Testis (tissue), 3 donors: Measurements from ENCODE around the gene MYO1B. TPM values are rescaled to one million over a fixed set of nuclear protein-coding genes. Genes with fewer than 3 reads are reported as not detected.

Experiments used
- DNase-seq: peaks from one replicate; pipeline ENCODE4 v3.0.0-alpha.2; 2019
- H3K27ac ChIP-seq, 2 donors: fragments of 200-600 bp; sonication (generic); one replicate each; pipeline ENCODE4 v1.5.1; 2019
- H3K27me3 ChIP-seq: fragments of 200-600 bp; sonication (generic); one replicate; pipeline ENCODE4 v1.5.1; 2019
- H3K36me3 ChIP-seq: fragments of 200-600 bp; sonication (generic); one replicate; pipeline ENCODE4 v1.5.1; 2017; ENCODE audit warnings: low read depth; ENCODE audit errors: missing control alignments
- H3K4me1 ChIP-seq: fragments of 200-600 bp; sonication (generic); one replicate; pipeline ENCODE4 v1.5.1; 2019
- H3K4me3 ChIP-seq, 2 donors: fragments of 200-600 bp; sonication (generic); one replicate each; pipeline ENCODE4 v1.5.1; 2017 to 2019
- H3K9me3 ChIP-seq: fragments of 200-600 bp; sonication (generic); one replicate; pipeline ENCODE4 v1.5.1; 2017
- POLR2A ChIP-seq: fragments of 450-650 bp; IDR thresholded peaks from one replicate; pipeline ENCODE4 v1.6.1; 2017; ENCODE audit warnings: antibody characterized with exemption, mild to moderate bottlenecking, moderate library complexity
- WGBS, 2 donors: methylation state at CpG; one replicate each; pipeline ENCODE4 v1.1.5; 2018; 5-methylcytosine and 5-hydroxymethylcytosine counted together
- intact Hi-C: fragments of 100-400 bp; cut with DNase I; formaldehyde crosslinking; loops from one replicate; pipeline ENCODE4 v1.15.1; 2023; ENCODE audit warnings: low total_unique reads
- polyA plus RNA-seq: library from polyadenylated mRNA; stranded (reverse); fragments of 350-450 nt; fragmentation: Illumina TruSeq; extraction: RNeasy Lipid Tissue Mini Kit (QIAGEN cat#74804); gene quantifications from one replicate; pipeline ENCODE4 v1.2.3, GENCODE V29; 2014; ENCODE audit warnings: low read depth, low replicate concordance; ENCODE audit not compliant: insufficient read depth
- total RNA-seq, 2 donors: library from RNA; depleted of rRNA; stranded (reverse); fragments of >200 nt; gene quantifications; one replicate each; pipeline ENCODE4 v1.2.3, GENCODE V29; 2016
- TF ChIP-seq, protein P1 (sequence below), 3 experiments: fragments of 450-650 bp in 2 of 3; fragments of 200-600 bp in 1 of 3; sonication (generic) in 1 of 3; IDR thresholded peaks; one replicate each; pipeline ENCODE4 v1.5.1; 2016 to 2019; ENCODE audit warnings: antibody characterized with exemption in 3 of 3, mild to moderate bottlenecking in 2 of 3, moderate library complexity in 1 of 3

Gene MYO1B
- total and polyA plus RNA-seq, 3 donors from 2014 or later: 14.5 to 30.8 (median 26.8) TPM

DNA sequence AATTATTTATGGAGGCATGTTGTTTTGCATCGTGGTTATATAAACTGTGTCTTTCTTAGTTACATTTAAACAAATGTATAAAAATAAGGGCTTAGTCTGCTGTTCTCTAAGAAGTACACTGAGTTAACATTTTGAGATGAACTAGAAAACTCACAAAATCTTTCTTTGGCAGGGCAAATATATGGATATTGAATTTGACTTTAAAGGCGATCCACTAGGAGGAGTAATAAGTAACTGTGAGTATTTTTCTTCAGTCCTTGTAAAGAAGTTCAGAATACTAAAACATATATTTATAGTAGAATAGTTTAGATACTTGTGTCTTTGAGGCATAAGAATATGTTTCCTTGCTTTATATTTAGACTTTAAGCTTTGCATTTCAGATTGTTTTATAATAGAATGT lies 104.8 kb downstream of the MYO1B start:
- intact Hi-C loops: no loop called here
- no peaks in the 10 kb centered on the region for H3K4me1 ChIP-seq
- H3K27ac ChIP-seq: no peak overlapping the region
- H3K36me3 ChIP-seq: no peaks in the 10 kb centered on the region
- no peak overlapping the region for H3K4me3 ChIP-seq
- DNase-seq: no peak
- no peak for TF ChIP-seq POLR2A
- TF ChIP-seq, protein P1, sequence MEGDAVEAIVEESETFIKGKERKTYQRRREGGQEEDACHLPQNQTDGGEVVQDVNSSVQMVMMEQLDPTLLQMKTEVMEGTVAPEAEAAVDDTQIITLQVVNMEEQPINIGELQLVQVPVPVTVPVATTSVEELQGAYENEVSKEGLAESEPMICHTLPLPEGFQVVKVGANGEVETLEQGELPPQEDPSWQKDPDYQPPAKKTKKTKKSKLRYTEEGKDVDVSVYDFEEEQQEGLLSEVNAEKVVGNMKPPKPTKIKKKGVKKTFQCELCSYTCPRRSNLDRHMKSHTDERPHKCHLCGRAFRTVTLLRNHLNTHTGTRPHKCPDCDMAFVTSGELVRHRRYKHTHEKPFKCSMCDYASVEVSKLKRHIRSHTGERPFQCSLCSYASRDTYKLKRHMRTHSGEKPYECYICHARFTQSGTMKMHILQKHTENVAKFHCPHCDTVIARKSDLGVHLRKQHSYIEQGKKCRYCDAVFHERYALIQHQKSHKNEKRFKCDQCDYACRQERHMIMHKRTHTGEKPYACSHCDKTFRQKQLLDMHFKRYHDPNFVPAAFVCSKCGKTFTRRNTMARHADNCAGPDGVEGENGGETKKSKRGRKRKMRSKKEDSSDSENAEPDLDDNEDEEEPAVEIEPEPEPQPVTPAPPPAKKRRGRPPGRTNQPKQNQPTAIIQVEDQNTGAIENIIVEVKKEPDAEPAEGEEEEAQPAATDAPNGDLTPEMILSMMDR (IDR thresholded peaks at IDR 0.05): no peak
- H3K9me3 ChIP-seq: no peaks in the 10 kb centered on the region
- WGBS, 2 donors: 61 to 68% methylated on average over 2 of the region's 2 CpGs
- H3K27me3 ChIP-seq: no peaks in the 10 kb centered on the region

DNA sequence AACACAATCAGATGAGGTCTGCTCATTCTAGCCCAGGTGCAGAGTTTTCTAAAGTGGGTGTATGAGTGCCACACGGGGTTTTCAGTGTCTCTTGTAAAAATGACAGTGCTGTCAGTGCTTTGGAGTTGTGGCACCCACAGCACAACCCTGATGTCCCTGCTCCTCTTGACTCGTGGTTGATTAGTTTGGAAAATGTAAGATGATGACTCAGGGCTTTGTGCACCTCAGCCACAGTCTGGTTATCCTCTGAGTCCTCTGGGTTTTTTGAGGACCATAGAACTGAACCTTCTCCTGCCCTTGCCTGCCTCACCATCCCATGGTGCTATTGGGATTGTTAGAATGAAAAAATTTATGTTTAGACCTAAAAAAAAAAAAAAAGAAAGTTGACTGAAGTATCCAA lies 105.6 kb downstream of the MYO1B start:
- Histone ChIP-seq H3K4me1 (no peaks in the 10 kb centered on the region), H3K9me3 (no peaks in the 10 kb centered on the region), H3K27ac (no peak overlapping the region), H3K27me3 (no peaks in the 10 kb centered on the region), H3K36me3 (no peaks in the 10 kb centered on the region), H3K4me3 (no peak overlapping the region)
- TF ChIP-seq, protein P1 (IDR thresholded peaks at IDR 0.05): no peak
- intact Hi-C loops: no loop called here
- WGBS, 2 donors: 70 to 72% methylated on average over 2 of the region's 2 CpGs
- DNase-seq: no peak

DNA sequence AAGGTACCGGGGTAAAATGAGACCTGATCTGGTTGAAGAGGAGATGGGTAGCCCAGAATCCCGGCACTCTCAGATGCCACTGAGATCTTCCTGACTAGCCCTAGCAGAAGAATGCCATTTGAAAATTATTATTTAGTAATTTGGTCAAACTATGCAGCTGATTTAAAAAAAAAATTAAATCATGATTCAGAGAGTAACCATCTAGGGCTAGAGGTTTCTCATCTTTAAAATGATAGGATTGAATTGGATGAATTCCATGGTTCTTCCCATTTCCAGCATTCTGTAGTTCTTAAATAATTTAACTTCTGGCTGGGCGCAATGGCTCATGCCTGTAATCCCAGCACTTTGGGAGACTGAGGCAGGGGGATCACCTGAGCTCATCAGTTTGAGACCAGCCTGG lies 106.1 kb downstream of the MYO1B start:
- TF ChIP-seq, protein P1 (IDR thresholded peaks at IDR 0.05): no peak
- TF ChIP-seq POLR2A: no peak

DNA sequence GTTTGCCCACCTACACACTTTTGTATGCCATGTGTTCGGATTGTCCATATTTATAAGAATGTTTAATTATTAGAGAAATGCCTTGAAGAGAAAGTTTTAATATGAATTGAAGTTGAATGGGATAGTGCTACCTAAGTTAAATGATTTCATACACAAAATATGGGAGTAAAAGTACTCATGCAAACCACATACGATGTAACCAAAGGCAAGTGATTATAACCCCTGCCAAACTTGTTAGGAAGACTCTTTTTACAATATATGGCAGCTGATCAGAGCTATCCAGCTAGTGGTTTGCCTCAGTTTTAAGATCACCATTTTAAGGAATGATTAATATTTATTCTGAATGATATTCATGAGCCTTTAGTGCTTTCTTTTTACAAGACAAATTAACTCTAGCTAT lies 106.7 kb downstream of the MYO1B start:
- Histone ChIP-seq H3K36me3 (no peaks in the 10 kb centered on the region), H3K27me3 (no peaks in the 10 kb centered on the region), H3K4me3 (no peak overlapping the region), H3K4me1 (no peaks in the 10 kb centered on the region), H3K9me3 (no peaks in the 10 kb centered on the region), H3K27ac (no peak overlapping the region)
- intact Hi-C loops: no loop called here
- TF ChIP-seq POLR2A: no peak
- TF ChIP-seq, protein P1 (IDR thresholded peaks at IDR 0.05): no peak
- DNase-seq: no peak
- WGBS, 2 donors: 87 to 93% methylated on average over 2 of the region's 2 CpGs

More for the DNA sequence above, 106.1 kb downstream of the MYO1B start:
- Histone ChIP-seq H3K9me3 (no peaks in the 10 kb centered on the region), H3K27me3 (no peaks in the 10 kb centered on the region), H3K4me1 (no peaks in the 10 kb centered on the region), H3K27ac (no peak overlapping the region), H3K4me3 (no peak overlapping the region), H3K36me3 (no peaks in the 10 kb centered on the region)
- no peak for DNase-seq
- intact Hi-C loops: no loop called here
- 93 to 95% methylated on average over 3 of the region's 3 CpGs for WGBS, 2 donors

DNA sequence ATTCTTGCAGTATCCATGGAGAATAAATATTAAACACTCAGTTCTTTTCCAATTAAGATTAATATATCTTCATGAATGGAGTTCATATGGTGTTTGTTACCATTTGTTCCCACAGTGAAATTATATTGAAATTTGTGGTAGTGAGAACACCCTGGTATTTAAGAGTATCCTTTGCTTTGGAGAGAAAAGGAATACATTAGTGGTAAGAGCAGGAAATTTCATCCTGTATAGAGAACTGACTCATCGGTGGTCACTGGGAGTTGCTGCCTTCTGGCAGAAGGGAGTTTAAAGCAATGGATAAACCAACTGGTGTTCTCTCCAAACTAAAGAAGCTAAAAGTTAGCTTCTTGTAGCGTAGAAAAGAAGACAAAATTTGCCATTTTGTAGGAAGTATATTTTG lies 107.3 kb downstream of the MYO1B start:
- no peak overlapping the region for H3K27ac ChIP-seq
- WGBS, 2 donors: 77 to 80% methylated on average over 2 of the region's 2 CpGs
- no peak for TF ChIP-seq POLR2A
- TF ChIP-seq, protein P1 (IDR thresholded peaks at IDR 0.05): no peak
- no peaks in the 10 kb centered on the region for H3K9me3 ChIP-seq
- DNase-seq: no peak
- H3K27me3 ChIP-seq: no peaks in the 10 kb centered on the region
- no peaks in the 10 kb centered on the region for H3K36me3 ChIP-seq
- H3K4me3 ChIP-seq: no peak overlapping the region
- H3K4me1 ChIP-seq: no peaks in the 10 kb centered on the region
- intact Hi-C loops: no loop called here
